ENCODE results near the gene ABLIM2.

GRCh38 chr4:8175686-8176085 lies 17.1 kb upstream of the ABLIM2 start:
- TF ChIP-seq CTCF (IDR thresholded peaks at IDR 0.05; ENCODE audit: low read length) (no peak), EZH2phosphoT487 (IDR thresholded peaks at IDR 0.05; ENCODE audit: low read length) (no peak)
